Epithelial cell of prostate (primary cell): Measurements from ENCODE around the gene RP2.
A peak's percentile ranks its signal among the peaks of the same experiment; 100 is the strongest.

Experiments
- DNase-seq: peaks from one replicate; pipeline ENCODE4 v3.0.0-alpha.2; 2011; ENCODE audit warnings: low read depth, low spot score
- H3K27ac ChIP-seq: fragments of 450-650 bp; 2 replicates; pipeline ENCODE4 v1.5.1; 2017; ENCODE audit warnings: mild to moderate bottlenecking

Gene RP2

GRCh38 chrX:46840946-46841345 lies 4.1 kb downstream of the RP2 start:
- no peak for DNase-seq
- H3K27ac ChIP-seq = no peak overlapping the region

- DNase-seq = no peak
- no peak overlapping the region for H3K27ac ChIP-seq
These were observed 4.5 kb downstream of the RP2 start for GRCh38 chrX:46841346-46841745.

DNA sequence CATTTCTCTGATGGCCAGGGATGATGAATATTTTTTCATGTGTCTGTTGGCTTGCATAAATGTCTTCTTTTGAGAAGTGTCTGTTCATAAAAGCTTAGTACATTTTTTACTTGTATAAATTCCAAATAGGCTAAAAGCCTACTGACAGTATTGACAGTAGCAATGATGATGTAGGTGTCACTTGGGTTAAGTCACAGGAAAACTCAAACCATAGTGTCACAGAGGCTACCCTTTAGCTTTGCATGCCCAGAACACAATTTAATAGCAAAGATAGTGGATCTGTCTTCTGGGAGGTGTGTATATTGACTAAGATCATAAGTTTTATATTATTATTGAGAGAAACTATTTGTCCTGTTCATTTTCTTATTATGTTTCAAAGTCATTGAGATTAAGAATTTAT lies 8.1 kb downstream of the RP2 start:
- DNase-seq = no peak
- H3K27ac ChIP-seq = no peak overlapping the region

DNA sequence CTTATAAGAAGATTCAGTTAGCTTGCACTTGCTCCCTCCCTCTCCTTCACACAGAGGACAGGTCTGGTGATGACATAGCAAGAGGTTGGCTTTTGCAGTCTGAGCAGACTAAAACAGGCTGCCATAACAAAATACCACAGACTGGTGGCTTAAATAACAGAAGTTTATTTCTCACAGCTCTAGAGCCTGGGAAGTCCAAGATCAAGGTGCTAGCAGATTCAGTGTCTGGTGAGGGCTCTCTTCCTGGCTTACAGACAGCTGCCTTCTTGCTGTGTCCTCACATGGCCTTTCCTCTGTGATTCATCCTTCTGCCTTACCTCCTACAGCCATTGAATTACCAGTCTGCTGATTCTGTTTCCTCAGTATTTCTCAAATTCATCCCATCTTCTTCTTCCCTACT lies 13.1 kb downstream of the RP2 start:
- DNase-seq = no peak
- no peak overlapping the region for H3K27ac ChIP-seq

GRCh38 chrX:46850771-46851170 lies 13.9 kb downstream of the RP2 start:
- DNase-seq = no peak
- H3K27ac ChIP-seq = no peak overlapping the region

DNA sequence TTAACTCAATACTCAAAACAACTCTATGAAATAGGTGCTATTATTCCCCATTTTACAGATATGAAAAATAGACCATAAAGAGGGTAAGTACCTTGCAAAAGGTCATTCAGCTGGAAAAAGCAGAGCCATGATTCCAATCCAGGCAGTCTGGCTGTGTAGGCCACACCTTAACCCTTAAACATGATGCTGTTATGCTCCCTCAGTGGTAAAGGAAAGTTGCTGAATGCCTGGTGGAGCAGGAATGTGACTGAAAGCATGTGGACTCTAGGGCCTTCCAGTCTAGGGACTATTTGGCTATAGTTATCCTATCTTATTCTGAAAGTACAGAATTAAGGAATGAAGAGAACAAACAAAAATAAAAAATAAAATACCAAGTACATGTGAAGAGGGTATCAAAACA lies 19.6 kb downstream of the RP2 start:
- DNase-seq = no peak

DNA sequence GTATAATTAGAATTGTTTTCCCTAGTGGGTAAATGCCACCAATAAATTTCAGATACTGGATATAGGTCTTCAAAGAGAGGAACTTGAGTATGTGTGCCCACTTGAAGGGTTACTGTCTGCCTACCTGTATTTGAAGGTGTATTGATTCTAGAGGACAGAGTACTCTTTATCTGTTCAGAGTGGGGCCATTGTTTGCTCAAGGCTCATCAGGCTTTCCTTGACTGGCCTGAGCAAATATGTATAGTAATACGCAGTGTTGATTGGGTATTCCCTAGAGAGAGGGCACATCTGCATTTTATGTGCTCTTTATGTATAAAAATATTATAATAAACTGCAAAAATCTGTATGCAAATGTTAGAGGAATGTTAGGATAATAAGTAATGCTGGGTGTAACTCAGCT lies 23.7 kb downstream of the RP2 start:
- H3K27ac ChIP-seq = no peak overlapping the region
- no peak for DNase-seq

More for the DNA sequence above, 19.6 kb downstream of the RP2 start:
- no peak overlapping the region for H3K27ac ChIP-seq

- H3K27ac ChIP-seq = no peak overlapping the region
- no peak for DNase-seq
These were observed 26.2 kb downstream of the RP2 start for GRCh38 chrX:46863072-46863471.

GRCh38 chrX:46864606-46865005 lies 27.8 kb downstream of the RP2 start:
- no peak for DNase-seq
- H3K27ac ChIP-seq = peak overlapping the region; percentile 44

- H3K27ac ChIP-seq = peak overlapping the region; percentile 44
These were observed 28.4 kb downstream of the RP2 start for GRCh38 chrX:46865281-46865680.

DNA sequence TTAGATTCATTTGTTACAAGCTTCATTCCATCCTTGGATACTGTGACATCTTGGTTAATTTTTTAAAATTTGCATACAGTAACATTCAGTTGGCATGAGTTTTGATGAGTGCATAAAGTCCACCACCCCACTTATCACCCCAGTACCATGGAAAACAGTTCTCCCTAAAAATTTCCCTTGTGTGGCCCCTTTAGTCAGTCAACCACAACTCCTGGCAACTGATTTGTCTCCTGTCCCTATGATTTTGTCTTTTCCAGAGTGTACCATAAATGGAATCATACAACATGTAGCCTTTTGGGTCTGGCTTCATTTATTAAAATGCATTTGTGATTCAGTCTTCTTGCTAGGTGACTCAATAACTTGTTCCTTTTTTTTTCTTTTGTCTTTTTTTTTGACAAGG lies 29.9 kb downstream of the RP2 start:
- no peak overlapping the region for H3K27ac ChIP-seq
- no peak for DNase-seq

More at GRCh38 chrX:46865281-46865680, 28.4 kb downstream of the RP2 start:
- DNase-seq = no peak

GRCh38 chrX:46873746-46874145 lies 36.9 kb downstream of the RP2 start:
- no peak overlapping the region for H3K27ac ChIP-seq
- no peak for DNase-seq

DNA sequence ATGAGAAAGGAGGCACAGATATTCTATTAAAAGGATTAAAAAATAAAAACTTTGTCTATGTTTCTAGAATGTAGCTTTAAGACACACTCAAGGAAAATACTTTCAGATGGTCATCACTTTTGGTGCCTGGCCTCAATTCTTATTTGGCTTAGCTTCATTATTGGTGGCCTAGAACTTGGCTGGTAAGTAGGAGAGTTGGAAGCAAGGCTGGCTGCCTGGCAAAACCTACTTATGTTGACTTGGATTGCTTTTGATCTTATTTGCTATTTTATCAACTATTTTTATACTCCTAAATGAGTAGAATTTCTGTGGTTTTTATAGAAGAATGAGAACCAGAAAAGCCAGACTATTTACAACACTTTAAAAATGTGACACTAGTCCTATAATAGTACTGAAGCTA lies 40.1 kb downstream of the RP2 start:
- no peak overlapping the region for H3K27ac ChIP-seq
- no peak for DNase-seq

- DNase-seq = no peak
- H3K27ac ChIP-seq = no peak overlapping the region
These were observed 45.4 kb downstream of the RP2 start for GRCh38 chrX:46882266-46882665.

- H3K27ac ChIP-seq = no peak overlapping the region
- no peak for DNase-seq
These were observed 48.0 kb downstream of the RP2 start for GRCh38 chrX:46884799-46885198.

DNA sequence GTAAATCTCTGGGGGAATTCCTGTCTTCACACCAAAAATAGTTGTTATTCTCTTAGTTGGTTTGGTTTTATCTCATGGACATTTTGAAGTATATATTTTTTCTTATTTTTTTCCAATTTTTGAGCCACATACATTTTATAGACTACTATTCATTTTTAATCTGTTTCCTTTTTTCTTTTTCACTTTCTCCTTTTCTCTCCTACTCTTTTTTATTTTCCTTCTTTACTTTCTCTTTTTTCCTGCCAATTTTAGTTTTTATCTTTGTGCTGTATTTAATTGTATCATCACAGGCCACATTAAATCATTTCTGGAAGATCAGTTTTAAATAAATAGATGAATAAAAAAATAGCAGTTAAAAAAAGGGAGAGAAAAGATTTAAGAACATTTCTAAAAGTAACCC lies 61.4 kb downstream of the RP2 start:
- DNase-seq = no peak
- no peak overlapping the region for H3K27ac ChIP-seq

DNA sequence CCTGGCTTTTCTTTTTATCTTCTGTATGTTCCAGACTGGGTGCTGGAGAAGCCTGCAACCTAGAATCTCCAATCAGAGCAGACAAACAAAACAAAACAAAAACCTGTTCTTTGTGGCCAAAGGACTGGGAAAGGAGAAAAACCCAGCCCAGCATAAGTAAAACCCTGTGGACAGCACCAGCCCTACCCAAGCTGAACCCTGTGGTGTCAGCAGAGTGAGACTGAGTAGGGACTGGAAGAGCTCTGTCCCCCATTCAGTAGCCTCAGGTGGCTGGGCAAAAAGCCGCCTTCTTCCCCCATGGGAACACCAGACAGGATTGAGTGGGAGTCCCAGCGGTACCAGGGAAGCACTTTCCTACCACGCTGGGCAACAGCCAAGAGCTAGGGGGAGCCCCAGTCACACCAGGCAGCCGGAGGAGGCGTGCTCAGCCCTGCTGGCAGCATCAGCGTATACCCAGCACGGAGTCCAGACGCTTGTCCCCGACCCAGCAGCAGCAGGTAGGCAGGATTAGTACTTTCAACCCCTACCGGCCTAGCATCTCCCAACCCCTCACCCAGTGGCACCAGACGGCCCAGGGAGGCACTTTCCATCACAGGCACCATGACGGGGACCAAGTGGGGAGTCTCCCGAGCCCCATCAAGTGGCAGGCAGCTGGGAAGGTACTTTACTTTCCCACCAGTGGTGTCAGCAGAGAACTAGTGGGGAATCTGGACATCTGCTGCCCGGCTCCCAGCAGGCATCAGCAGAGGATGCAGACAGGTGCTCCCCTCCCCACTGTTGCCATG lies 66.8 kb downstream of the RP2 start:
- no peak overlapping the region for H3K27ac ChIP-seq
- DNase-seq = no peak

GRCh38 chrX:46904626-46905025 lies 67.8 kb downstream of the RP2 start:
- no peak for DNase-seq

GRCh38 chrX:46910415-46910814 lies 73.6 kb downstream of the RP2 start:
- DNase-seq = no peak
- no peak overlapping the region for H3K27ac ChIP-seq

More at GRCh38 chrX:46904626-46905025, 67.8 kb downstream of the RP2 start:
- H3K27ac ChIP-seq = no peak overlapping the region

- DNase-seq = no peak
- H3K27ac ChIP-seq = peak within 1 kb of the TSS; percentile 37
These were observed 75.3 kb downstream of the RP2 start, which contains the start of gene JADE3 for GRCh38 chrX:46912098-46912602. JADE3 (plus strand) TSS chrX:46912421; CDS start chrX:46984895, 72,474 bp downstream.

GRCh38 chrX:46912603-46913491 lies 76.0 kb downstream of the RP2 start:
- no peak for DNase-seq
- peak overlapping the region; percentile 37 for H3K27ac ChIP-seq
